HL-60 (cell line): ENCODE results near the gene FGGY.

Experiments
- TF ChIP-seq, protein P1 (sequence below): IDR thresholded peaks from one replicate; pipeline ENCODE4 v1.5.1; 2011; ENCODE audit warnings: low read length, control low read depth, inconsistent platforms; ENCODE audit not compliant: insufficient read depth
- TF ChIP-seq, protein P2 (sequence below): IDR thresholded peaks from 2 replicates; pipeline ENCODE4 v1.6.1; 2012; ENCODE audit warnings: low read depth; ENCODE audit not compliant: insufficient replicate concordance

DNA sequence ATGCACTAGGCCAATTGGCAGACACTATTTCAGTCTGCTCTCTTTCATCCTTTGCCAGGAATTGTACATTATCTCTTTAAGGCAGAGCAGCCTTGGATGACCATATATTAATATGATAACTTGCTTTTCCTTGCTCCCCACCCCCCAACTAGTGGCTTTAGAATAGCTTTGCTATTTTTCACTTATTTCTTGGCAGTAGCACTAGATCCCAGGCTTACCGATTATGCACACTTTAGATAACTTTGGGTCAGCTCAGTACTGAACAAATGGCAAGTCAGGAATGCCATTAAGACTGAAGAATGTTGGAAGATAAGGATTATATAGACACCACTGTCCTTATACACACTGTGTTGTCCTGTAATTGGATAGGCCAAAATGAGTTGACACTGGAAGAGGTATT is 146.4 kb downstream of the FGGY start:
- TF ChIP-seq, protein P1, sequence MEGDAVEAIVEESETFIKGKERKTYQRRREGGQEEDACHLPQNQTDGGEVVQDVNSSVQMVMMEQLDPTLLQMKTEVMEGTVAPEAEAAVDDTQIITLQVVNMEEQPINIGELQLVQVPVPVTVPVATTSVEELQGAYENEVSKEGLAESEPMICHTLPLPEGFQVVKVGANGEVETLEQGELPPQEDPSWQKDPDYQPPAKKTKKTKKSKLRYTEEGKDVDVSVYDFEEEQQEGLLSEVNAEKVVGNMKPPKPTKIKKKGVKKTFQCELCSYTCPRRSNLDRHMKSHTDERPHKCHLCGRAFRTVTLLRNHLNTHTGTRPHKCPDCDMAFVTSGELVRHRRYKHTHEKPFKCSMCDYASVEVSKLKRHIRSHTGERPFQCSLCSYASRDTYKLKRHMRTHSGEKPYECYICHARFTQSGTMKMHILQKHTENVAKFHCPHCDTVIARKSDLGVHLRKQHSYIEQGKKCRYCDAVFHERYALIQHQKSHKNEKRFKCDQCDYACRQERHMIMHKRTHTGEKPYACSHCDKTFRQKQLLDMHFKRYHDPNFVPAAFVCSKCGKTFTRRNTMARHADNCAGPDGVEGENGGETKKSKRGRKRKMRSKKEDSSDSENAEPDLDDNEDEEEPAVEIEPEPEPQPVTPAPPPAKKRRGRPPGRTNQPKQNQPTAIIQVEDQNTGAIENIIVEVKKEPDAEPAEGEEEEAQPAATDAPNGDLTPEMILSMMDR: no peak
- TF ChIP-seq, protein P2, sequence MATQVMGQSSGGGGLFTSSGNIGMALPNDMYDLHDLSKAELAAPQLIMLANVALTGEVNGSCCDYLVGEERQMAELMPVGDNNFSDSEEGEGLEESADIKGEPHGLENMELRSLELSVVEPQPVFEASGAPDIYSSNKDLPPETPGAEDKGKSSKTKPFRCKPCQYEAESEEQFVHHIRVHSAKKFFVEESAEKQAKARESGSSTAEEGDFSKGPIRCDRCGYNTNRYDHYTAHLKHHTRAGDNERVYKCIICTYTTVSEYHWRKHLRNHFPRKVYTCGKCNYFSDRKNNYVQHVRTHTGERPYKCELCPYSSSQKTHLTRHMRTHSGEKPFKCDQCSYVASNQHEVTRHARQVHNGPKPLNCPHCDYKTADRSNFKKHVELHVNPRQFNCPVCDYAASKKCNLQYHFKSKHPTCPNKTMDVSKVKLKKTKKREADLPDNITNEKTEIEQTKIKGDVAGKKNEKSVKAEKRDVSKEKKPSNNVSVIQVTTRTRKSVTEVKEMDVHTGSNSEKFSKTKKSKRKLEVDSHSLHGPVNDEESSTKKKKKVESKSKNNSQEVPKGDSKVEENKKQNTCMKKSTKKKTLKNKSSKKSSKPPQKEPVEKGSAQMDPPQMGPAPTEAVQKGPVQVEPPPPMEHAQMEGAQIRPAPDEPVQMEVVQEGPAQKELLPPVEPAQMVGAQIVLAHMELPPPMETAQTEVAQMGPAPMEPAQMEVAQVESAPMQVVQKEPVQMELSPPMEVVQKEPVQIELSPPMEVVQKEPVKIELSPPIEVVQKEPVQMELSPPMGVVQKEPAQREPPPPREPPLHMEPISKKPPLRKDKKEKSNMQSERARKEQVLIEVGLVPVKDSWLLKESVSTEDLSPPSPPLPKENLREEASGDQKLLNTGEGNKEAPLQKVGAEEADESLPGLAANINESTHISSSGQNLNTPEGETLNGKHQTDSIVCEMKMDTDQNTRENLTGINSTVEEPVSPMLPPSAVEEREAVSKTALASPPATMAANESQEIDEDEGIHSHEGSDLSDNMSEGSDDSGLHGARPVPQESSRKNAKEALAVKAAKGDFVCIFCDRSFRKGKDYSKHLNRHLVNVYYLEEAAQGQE: no peak
